ENCODE results near the gene TSSC4.

The TSSC4 gene

DNA sequence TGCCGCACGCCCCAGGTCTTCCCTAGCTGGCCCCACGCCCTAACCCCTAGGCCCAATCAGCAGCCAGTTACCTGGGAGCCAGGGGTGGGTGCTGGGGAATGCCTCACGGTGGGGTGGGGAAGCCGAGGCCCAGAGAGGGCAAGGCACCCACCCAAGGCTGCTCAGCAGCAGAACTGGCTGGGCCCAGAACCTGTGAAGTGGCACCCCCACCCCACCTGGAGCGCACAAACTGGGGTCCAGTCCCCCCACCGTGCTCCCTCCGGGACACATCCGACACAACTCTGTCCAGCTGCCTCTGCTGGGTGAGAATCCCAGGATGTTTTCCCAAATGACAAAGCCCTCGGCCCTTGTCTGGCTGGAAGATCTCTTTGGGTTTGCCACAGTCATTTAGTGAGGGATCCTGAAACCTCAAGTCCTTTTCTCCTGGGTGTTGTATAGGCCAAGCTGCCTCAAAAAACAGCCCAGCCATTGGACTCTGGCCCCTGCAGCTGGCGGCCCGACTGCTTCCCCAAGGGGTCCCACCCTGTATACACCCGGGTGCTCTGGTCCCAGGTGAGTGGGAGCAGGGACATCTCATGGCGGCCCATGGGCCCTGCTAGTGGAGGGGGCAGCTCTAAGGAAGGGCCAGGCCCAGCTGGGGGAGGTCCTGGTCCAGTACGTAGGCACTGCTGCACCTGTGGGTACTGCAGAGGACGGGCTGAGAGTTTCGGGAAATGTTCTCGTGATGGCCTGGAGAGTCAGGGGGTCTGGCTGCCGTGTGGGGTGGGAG is 20.9 kb downstream of the TSSC4 start:
- Mint-ChIP-seq H3K9me3 (no peaks in the 10 kb centered on the region), H3K4me3 (no peak overlapping the region), H3K36me3 (ENCODE audit: low read depth) (no peaks in the 10 kb centered on the region), H3K27ac (no peak overlapping the region), H3K4me1 (peaks cover 2% of the 10 kb centered on the region), H3K27me3 (no peaks in the 10 kb centered on the region)
- ATAC-seq = no peak
- DNase-seq = no peak

DNA sequence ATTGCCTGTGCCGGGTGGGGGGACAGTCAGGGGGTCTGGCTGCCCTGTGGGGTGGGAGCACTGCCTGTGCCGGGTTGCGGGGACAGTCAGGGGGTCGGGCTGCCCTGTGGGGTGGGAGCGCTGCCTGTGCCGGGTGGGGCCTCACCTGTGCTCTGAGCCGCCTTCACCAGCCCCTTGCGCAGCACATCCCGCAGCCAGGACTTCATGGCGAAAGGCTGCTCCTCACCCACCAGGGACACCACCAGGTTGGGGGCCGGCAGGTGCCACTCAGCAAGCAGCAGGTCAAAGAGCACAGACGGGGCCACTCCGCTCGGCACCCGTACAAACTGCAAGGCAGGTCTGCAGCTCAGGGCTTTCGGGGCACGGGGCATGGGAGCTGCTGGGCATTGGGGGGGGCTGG is 21.4 kb downstream of the TSSC4 start:
- no peaks in the 10 kb centered on the region for H3K9me3 Mint-ChIP-seq
- H3K36me3 Mint-ChIP-seq (ENCODE audit: low read depth) = no peaks in the 10 kb centered on the region
- ATAC-seq (no peak), DNase-seq (no peak)
- no peak overlapping the region for H3K4me3 Mint-ChIP-seq
- peaks cover 2% of the 10 kb centered on the region for H3K4me1 Mint-ChIP-seq
- no peaks in the 10 kb centered on the region for H3K27me3 Mint-ChIP-seq
- no peak overlapping the region for H3K27ac Mint-ChIP-seq

DNA sequence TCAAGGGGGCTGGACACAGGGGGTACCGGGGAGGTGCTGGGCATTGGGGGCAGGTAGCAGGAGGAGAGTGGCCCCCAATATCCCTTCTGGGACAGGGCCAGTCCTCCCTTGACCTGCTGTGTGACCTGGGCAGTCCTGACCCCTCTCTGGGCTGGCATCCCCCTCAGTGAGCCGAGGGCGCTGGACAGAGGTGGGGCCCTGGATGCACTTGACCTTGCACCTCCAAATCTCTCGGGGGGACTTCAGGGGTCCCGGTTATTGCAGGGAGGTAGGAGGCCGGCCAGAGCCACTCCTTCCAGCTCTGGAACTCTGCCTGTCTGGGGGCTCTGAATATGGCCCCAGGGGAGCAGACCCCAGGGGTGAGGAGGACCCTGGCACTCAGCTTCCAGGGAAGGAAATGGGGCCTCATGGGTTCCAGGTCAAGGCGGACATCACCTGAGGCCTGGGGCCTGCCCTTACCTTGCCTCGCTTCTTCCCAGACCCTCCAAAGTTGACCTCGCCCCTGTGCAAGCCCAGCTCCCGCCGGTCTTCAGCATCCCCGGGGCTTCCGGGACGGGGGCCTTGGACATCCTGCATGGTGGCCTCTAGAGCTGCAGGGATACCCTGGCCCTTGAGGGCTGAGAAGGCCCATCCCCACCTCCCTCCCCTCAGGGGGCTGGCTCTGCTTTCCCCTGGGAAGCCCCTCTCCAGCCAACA is 22.1 kb downstream of the TSSC4 start:
- Mint-ChIP-seq H3K27me3 (no peaks in the 10 kb centered on the region), H3K27ac (no peak overlapping the region), H3K9me3 (no peaks in the 10 kb centered on the region), H3K36me3 (ENCODE audit: low read depth) (no peaks in the 10 kb centered on the region), H3K4me1 (peaks cover 2% of the 10 kb centered on the region), H3K4me3 (no peak overlapping the region)
- DNase-seq = no peak
- ATAC-seq = no peak

DNA sequence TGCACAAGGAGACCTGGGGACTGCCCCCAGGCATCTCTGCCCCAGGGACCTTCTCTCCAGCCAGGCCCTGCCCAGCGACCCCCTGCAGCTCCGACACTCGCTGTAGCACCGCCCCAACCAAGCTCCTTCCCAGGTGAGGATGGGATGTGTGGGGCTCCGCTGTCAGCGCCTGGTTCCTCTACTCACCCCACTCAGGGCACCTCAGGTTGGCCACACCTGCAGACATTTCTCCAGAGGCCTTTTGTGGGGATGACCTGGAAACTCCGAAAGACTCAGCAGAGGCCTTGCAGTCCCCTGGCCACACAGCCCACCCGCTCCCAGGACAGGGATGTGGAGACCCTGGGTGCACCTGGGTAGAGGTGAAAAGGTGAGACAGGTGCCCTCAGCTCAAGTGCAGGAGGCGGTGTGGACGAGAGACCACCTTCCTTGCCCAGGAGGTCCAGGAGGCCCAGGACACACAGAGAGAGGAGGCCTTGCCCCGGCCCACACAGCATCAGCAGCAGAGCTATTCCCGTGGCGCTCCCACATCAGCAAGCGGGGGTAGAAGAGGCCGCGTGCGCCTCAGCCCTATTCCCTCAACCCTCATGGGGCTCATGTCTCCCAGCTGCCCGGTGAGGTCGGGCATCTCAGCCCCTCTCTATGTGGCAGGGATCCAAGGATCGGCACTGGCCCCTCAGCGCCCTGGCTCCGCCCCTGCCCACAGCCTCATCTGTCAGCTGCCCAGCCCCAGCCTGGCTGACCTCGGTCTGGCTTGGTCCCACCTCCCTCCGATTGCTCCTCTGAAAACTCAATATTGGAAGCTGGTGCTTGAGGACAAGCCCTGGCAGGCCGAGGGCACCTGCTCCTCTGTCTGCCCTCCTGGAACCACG is 22.8 kb downstream of the TSSC4 start:
- Mint-ChIP-seq H3K4me1 (peaks cover 2% of the 10 kb centered on the region), H3K27ac (no peak overlapping the region), H3K36me3 (ENCODE audit: low read depth) (no peaks in the 10 kb centered on the region), H3K4me3 (no peak overlapping the region), H3K27me3 (no peaks in the 10 kb centered on the region), H3K9me3 (no peaks in the 10 kb centered on the region)
- ATAC-seq (no peak), DNase-seq (no peak)

DNA sequence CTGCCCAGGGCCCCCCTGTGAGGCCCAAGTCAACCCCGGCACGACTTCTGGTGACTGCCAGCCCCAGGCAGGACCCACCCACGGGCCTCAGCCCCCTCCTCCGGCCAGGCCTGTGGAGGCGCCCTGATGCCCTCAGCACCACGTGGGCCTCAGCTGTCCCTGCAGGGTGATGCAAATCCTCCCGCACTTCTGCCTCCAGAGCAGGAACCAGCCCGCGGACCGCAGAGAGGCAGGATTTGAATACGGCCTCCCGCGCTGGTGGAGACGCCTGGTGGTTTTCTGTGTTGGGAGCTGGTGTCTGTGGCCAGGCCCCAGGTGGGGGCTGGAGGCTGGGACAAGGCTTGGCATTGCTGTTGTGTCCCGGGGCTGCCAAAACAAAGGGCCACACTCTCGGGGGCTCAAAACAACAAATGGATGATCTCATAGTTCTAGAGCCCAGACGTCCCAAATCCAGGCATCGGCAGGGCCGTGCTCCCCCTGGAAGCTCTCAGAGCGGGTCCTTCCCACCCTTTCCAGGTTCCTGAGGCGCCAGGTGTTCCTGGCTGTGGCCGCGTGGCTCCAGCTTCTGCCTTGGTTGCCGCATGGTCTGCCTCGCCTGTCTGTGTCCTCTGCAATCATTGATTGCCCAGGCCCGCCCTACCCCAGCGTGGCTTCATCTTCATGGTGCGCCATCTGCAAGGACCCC is 24.4 kb downstream of the TSSC4 start:
- H3K27me3 Mint-ChIP-seq = no peaks in the 10 kb centered on the region
- H3K9me3 Mint-ChIP-seq = no peaks in the 10 kb centered on the region
- DNase-seq = no peak
- H3K27ac Mint-ChIP-seq = no peak overlapping the region
- no peaks in the 10 kb centered on the region for H3K4me1 Mint-ChIP-seq
- ATAC-seq = no peak
- H3K36me3 Mint-ChIP-seq (ENCODE audit: low read depth) = no peaks in the 10 kb centered on the region
- no peak overlapping the region for H3K4me3 Mint-ChIP-seq

DNA sequence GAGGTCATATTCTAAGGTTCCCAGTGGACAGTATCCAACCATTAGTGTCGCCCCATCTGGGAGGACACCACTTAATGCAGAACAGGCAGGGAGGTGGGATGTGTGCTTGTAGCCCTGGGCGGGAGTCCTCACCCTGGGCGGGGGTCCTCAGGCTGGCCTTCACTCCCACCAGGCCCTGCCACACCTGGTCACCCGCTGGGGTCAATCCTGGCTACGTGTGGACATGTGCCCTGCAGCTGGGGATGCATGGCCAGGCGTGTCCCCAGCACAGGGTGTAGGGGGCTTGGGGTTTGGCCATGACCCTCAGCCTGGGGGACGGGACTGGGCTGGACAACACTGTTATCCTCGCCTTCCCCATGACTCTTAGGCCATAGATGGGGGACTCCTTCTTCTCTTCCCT is 25.0 kb downstream of the TSSC4 start:
- Mint-ChIP-seq H3K27me3 (no peaks in the 10 kb centered on the region), H3K27ac (no peak overlapping the region), H3K4me3 (no peak overlapping the region), H3K9me3 (no peaks in the 10 kb centered on the region), H3K4me1 (no peaks in the 10 kb centered on the region), H3K36me3 (ENCODE audit: low read depth) (no peaks in the 10 kb centered on the region)
- no peak for DNase-seq
- no peak for ATAC-seq

DNA sequence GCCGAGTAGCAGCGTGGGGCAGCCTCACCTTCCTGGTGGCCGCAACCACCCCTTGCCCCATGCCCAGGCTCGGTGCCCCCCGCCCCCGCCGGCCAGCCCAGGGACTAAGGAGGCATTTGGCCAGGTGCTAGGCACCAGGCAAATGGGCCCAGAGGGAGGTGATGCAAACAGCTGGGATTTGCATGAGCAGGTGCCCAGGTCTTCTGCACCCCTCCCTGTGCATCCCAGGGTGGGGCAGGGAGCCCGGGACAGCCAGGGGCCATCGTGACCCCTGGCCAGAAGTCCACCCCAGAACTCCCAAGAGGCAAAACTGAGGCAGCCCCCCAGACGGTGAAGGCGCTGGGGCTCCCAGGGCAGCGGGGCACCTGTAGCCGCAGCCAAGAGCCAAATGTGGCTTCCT is 25.7 kb downstream of the TSSC4 start:
- no peaks in the 10 kb centered on the region for H3K9me3 Mint-ChIP-seq
- no peak for DNase-seq
- ATAC-seq = no peak
- no peaks in the 10 kb centered on the region for H3K36me3 Mint-ChIP-seq (ENCODE audit: low read depth)
- H3K4me1 Mint-ChIP-seq = no peaks in the 10 kb centered on the region
- H3K4me3 Mint-ChIP-seq = no peak overlapping the region
- no peaks in the 10 kb centered on the region for H3K27me3 Mint-ChIP-seq
- no peak overlapping the region for H3K27ac Mint-ChIP-seq

DNA sequence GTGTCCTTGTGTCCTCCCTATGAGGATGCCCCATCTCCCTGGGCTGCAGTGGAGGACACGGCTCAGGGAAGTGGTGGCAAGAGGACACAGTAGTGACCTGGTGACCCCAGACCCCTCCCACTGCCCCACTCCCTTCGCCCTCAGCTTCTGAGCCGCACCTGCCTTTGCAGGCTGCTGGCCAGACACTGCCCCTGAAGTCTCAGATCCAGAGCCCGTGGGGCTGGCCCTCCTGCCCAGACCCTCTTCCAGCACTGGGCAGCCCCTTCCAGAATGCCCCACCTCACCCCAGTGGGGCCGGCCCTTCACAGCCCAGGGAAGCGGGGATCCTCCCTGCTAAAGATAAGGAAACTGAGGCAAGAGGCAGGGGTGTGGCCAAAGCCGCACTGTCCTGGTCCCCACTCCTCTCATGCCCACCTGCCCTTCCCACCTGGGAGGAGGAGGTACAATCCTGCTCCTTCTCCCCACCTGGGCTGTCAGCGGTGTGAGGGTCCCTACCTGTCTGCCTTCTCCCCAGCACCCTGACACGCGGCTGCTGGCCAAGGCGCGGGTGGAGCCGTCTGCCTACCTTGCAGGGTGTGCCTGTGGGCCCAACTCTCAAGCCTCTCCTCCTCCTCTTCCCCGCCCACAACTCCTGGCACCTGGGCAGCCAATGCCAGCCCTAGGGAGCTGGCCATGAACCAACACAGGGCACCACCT is 26.4 kb downstream of the TSSC4 start:
- Mint-ChIP-seq H3K4me3 (no peak overlapping the region), H3K9me3 (no peaks in the 10 kb centered on the region), H3K27ac (no peak overlapping the region), H3K4me1 (no peaks in the 10 kb centered on the region), H3K27me3 (no peaks in the 10 kb centered on the region), H3K36me3 (ENCODE audit: low read depth) (no peaks in the 10 kb centered on the region)
- ATAC-seq (no peak), DNase-seq (no peak)

DNA sequence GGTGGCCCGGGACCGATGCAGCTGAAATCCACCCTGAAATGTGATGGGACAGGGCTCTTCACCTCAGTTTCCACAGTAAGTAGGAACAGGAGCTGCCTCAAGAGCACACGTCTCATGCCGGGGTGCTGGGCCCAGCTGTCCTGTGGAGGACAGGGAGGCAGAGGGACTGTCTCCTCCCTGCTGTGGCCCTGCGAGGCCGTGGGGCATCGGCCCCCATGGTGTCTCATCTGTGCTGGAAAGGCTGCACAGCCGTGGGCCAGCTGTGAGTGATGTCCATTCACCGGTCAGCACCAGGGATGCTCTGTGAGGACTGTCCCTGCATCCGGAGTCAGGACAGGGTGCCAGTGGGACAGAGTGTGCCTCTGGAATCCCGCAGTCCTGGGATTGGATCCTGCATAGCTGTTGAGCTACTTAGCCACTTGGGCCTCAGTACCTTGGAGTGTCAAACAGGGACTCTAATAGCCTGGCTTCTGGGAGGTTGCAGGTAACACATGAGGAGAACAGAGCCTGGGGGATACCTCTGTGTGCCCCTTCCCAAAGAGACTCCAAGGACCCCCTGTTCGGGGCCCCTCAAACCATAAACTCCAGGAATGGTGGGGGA is 27.3 kb downstream of the TSSC4 start:
- no peaks in the 10 kb centered on the region for H3K27me3 Mint-ChIP-seq
- H3K4me1 Mint-ChIP-seq = no peaks in the 10 kb centered on the region
- H3K9me3 Mint-ChIP-seq = no peaks in the 10 kb centered on the region
- ATAC-seq = no peak
- DNase-seq = no peak
- no peak overlapping the region for H3K4me3 Mint-ChIP-seq
- no peak overlapping the region for H3K27ac Mint-ChIP-seq
- H3K36me3 Mint-ChIP-seq (ENCODE audit: low read depth) = no peaks in the 10 kb centered on the region

DNA sequence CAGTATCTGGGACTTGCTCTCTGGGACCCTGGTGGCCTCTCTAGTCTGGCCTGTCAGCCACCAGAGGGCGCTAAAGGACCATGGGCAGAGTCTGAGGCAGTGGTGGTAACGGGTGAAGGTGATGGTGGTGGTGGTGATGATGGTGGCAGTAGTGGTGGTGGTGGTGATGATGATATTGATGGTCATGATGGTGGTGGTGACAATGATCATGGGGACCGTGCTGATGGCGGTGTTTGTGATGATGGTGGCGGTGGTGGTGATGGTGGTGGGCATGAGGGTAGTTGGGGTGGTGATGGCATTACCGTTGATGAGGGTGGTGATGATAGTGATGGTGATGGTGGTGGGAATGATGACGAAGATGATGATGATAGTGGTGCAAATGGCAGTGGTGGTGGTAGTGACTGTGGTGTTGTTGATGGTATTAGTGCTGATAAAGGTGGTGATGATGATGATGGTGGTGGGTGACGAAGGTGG is 27.8 kb downstream of the TSSC4 start:
- Mint-ChIP-seq H3K27me3 (no peaks in the 10 kb centered on the region), H3K9me3 (no peaks in the 10 kb centered on the region), H3K4me3 (no peak overlapping the region), H3K27ac (no peak overlapping the region), H3K4me1 (no peaks in the 10 kb centered on the region), H3K36me3 (ENCODE audit: low read depth) (no peaks in the 10 kb centered on the region)
- peak; percentile 88 for DNase-seq
- peak; percentile 81 for ATAC-seq

DNA sequence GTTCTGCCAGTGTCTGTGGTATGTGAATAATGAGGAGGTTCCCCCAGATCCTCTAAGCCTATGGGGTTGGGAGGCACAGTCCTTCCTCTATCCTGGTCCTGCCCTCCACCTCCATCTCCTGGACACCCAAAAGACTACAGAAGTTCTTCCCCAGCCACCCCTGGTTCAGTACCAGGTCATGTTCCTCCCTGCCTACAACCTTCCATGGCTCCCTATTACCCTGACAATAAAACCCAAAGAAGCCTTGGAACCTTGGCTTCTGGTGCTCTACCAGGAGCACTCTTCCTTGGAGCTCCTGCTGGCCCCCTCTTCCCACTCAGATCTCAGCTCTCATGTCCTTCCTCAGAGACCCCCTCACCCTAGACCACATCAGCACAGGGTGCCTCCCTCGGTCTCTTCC is 30.8 kb downstream of the TSSC4 start:
- H3K4me3 Mint-ChIP-seq = no peak overlapping the region
- ATAC-seq = no peak
- no peaks in the 10 kb centered on the region for H3K4me1 Mint-ChIP-seq
- H3K36me3 Mint-ChIP-seq (ENCODE audit: low read depth) = no peaks in the 10 kb centered on the region
- no peaks in the 10 kb centered on the region for H3K9me3 Mint-ChIP-seq
- DNase-seq = no peak
- H3K27me3 Mint-ChIP-seq = no peaks in the 10 kb centered on the region
- H3K27ac Mint-ChIP-seq = no peak overlapping the region

DNA sequence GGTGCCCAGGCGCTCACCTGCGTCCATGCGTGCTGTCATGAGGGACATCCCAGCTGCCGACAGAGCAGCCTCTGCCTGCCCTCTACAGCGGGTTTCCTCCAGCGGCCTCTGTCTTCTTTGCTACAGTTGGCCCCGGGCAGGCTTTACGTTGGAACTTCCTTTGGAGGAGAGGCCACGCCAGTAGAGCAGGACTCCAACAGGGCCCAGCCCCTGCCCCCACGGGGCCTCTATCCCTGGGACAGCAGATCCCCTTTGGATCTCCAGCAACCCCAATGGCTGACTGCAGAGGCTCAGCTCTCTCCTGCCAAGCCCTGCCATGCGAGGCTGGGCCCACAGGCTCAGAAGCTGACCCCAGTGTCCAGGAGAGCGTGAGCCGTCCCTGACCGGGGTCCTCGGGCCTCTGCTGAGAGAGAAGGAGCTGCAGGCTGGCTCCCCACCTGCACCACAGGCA is 31.6 kb downstream of the TSSC4 start:
- no peaks in the 10 kb centered on the region for H3K27me3 Mint-ChIP-seq
- H3K36me3 Mint-ChIP-seq (ENCODE audit: low read depth) = no peaks in the 10 kb centered on the region
- H3K4me1 Mint-ChIP-seq = no peaks in the 10 kb centered on the region
- no peak overlapping the region for H3K27ac Mint-ChIP-seq
- no peaks in the 10 kb centered on the region for H3K9me3 Mint-ChIP-seq
- ATAC-seq (no peak), DNase-seq (no peak)
- no peak overlapping the region for H3K4me3 Mint-ChIP-seq

DNA sequence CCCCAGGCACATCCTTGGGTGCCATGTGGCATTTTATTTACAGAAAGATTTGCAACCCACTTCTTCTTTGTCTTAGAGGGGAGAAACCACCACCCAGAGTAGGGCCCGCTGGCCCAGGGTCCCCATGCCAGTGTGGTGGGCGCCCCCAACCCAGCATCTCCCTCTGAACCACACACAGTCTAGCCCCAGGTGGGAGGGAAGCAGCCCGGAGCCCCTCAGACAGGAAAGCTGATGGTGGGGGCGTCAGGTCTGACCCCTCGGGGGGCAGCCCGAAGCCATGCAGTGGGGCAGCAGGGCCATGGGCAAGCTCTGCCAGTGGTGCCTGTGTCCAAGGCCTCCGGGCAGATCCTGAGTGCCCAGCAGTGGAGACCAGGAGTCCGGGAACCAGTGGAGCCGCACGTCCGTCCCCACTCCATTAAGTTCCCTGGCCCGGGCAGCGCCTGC is 32.1 kb downstream of the TSSC4 start:
- Mint-ChIP-seq H3K4me1 (no peaks in the 10 kb centered on the region), H3K27ac (no peak overlapping the region), H3K4me3 (no peak overlapping the region), H3K36me3 (ENCODE audit: low read depth) (no peaks in the 10 kb centered on the region), H3K9me3 (no peaks in the 10 kb centered on the region), H3K27me3 (no peaks in the 10 kb centered on the region)
- ATAC-seq (no peak), DNase-seq (no peak)
